H9 (cell line): ENCODE results near the gene FAIM2. TPM values are rescaled to one million over a fixed set of nuclear protein-coding genes. Genes with fewer than 3 reads are reported as not detected.

Source experiments
- DNase-seq: peaks from one replicate; pipeline ENCODE4 v3.0.0-alpha.2; 2017
- H2AFZ ChIP-seq: one replicate; pipeline ENCODE4 v1.6.1; 2013; ENCODE audit warnings: mild to moderate bottlenecking, low read length, control low read depth, moderate library complexity
- H2AK5ac ChIP-seq: 2 replicates; pipeline ENCODE4 v1.6.1; 2013; ENCODE audit warnings: low read length, control low read depth, mixed read lengths; ENCODE audit not compliant: insufficient read length
- H2BK120ac ChIP-seq: one replicate; pipeline ENCODE4 v1.6.1; 2013; ENCODE audit warnings: low read depth, mild to moderate bottlenecking, low read length, control low read depth, inconsistent platforms; ENCODE audit not compliant: poor library complexity, severe bottlenecking
- H2BK12ac ChIP-seq: 2 replicates; pipeline ENCODE4 v1.6.1; 2013; ENCODE audit warnings: low read length, control low read depth, mixed read lengths, low read depth; ENCODE audit not compliant: insufficient read length
- H2BK15ac ChIP-seq: 2 replicates; pipeline ENCODE4 v1.6.1; 2013; ENCODE audit warnings: low read depth, low read length, control low read depth
- H2BK20ac ChIP-seq: one replicate; pipeline ENCODE4 v1.6.1; 2013; ENCODE audit warnings: low read depth, mild to moderate bottlenecking, low read length, control low read depth, inconsistent platforms; ENCODE audit not compliant: poor library complexity, severe bottlenecking
- H2BK5ac ChIP-seq: 2 replicates; pipeline ENCODE4 v1.6.1; 2013; ENCODE audit warnings: low read length, control low read depth, mixed read lengths; ENCODE audit not compliant: insufficient read length
- H3K14ac ChIP-seq: 2 replicates; pipeline ENCODE4 v1.6.1; 2013; ENCODE audit warnings: low read length, control low read depth; ENCODE audit not compliant: insufficient read depth
- H3K18ac ChIP-seq: 2 replicates; pipeline ENCODE4 v1.6.1; 2013; ENCODE audit warnings: low read depth, mild to moderate bottlenecking, mixed read lengths, low read length, control low read depth; ENCODE audit not compliant: insufficient read length
- H3K23ac ChIP-seq: 2 replicates; pipeline ENCODE4 v1.6.1; 2013; ENCODE audit warnings: low read length, control low read depth, mixed read lengths, low read depth; ENCODE audit not compliant: insufficient read length
- H3K23me2 ChIP-seq: 2 replicates; pipeline ENCODE4 v1.6.1; 2013; ENCODE audit warnings: low read depth, mild to moderate bottlenecking, mixed read lengths, low read length, control low read depth; ENCODE audit not compliant: insufficient read length, poor library complexity, severe bottlenecking
- H3K27ac ChIP-seq: 2 replicates; pipeline ENCODE4 v1.5.1; 2013; ENCODE audit warnings: low read length, control low read depth, mixed read lengths, low read depth; ENCODE audit not compliant: insufficient read length
- H3K27me3 ChIP-seq: 2 replicates; pipeline ENCODE4 v1.6.1; 2013; ENCODE audit warnings: low read length, control low read depth, inconsistent platforms; ENCODE audit not compliant: insufficient read depth
- H3K4ac ChIP-seq: 2 replicates; pipeline ENCODE4 v1.6.1; 2013; ENCODE audit warnings: low read depth, mild to moderate bottlenecking, control low read depth, inconsistent platforms, low read length, moderate library complexity
- H3K4me1 ChIP-seq: 2 replicates; pipeline ENCODE4 v1.6.1; 2013; ENCODE audit warnings: low read length, control low read depth, inconsistent platforms; ENCODE audit not compliant: insufficient read depth
- H3K4me2 ChIP-seq: 2 replicates; pipeline ENCODE4 v1.6.1; 2013; ENCODE audit warnings: low read length, control low read depth, mixed read lengths; ENCODE audit not compliant: insufficient read length, insufficient read depth
- H3K56ac ChIP-seq: 2 replicates; pipeline ENCODE4 v1.6.1; 2013; ENCODE audit warnings: low read depth, mild to moderate bottlenecking, mixed read lengths, low read length, control low read depth; ENCODE audit not compliant: insufficient read length
- H3K79me1 ChIP-seq: 2 replicates; pipeline ENCODE4 v1.6.1; 2013; ENCODE audit warnings: low read depth, mild to moderate bottlenecking, moderate library complexity, low read length, control low read depth, inconsistent platforms; ENCODE audit not compliant: insufficient read depth, poor library complexity, severe bottlenecking
- H3K79me2 ChIP-seq: 2 replicates; pipeline ENCODE4 v1.6.1; 2013; ENCODE audit warnings: low read length, control low read depth, inconsistent platforms; ENCODE audit not compliant: insufficient read depth
- H3K9ac ChIP-seq: 2 replicates; pipeline ENCODE4 v1.6.1; 2013; ENCODE audit warnings: low read length, control low read depth, mixed read lengths; ENCODE audit not compliant: insufficient read length; ENCODE audit errors: extremely low read depth
- H3K9me3 ChIP-seq: one replicate; pipeline ENCODE4 v1.6.1; 2013; ENCODE audit warnings: low read depth, low read length, inconsistent platforms; ENCODE audit not compliant: control insufficient read depth
- H3T11ph ChIP-seq: one replicate; pipeline ENCODE4 v1.6.1; 2013; ENCODE audit warnings: mild to moderate bottlenecking, low read length, control low read depth, inconsistent platforms
- H4K20me1 ChIP-seq: one replicate; pipeline ENCODE4 v1.6.1; 2013; ENCODE audit not compliant: control insufficient read depth, insufficient read length, insufficient read depth
- H4K5ac ChIP-seq: 2 replicates; pipeline ENCODE4 v1.6.1; 2013; ENCODE audit warnings: low read depth, mild to moderate bottlenecking, mixed read lengths, low read length, control low read depth; ENCODE audit not compliant: insufficient read length
- H4K8ac ChIP-seq: replicated peaks from 2 replicates; pipeline ENCODE4 v1.6.1; 2013; ENCODE audit warnings: low read length, control low read depth, mixed read lengths, low read depth; ENCODE audit not compliant: insufficient read length
- H4K91ac ChIP-seq: 2 replicates; pipeline ENCODE4 v1.6.1; 2013; ENCODE audit warnings: low read depth, mild to moderate bottlenecking, moderate library complexity, mixed read lengths, low read length, control low read depth; ENCODE audit not compliant: insufficient read length
- H3K27ac Mint-ChIP-seq, 3 experiments: 2 replicates in 2 of 3; 3 replicates in 1 of 3; pipeline ENCODE4 v1.8.0; 2020 to 2021; ENCODE audit warnings: mixed read lengths in 3 of 3, mild to moderate bottlenecking in 1 of 3, moderate library complexity in 1 of 3
- H3K27me3 Mint-ChIP-seq: 2 replicates; pipeline ENCODE4 v1.8.0; 2021; ENCODE audit warnings: low read depth, mild to moderate bottlenecking, moderate library complexity, mixed read lengths
- H3K36me3 Mint-ChIP-seq, 3 experiments: 2 replicates in 2 of 3; 3 replicates in 1 of 3; pipeline ENCODE4 v1.8.0; 2020 to 2021; ENCODE audit warnings: low read depth in 3 of 3, mixed read lengths in 3 of 3; ENCODE audit not compliant: insufficient read depth in 1 of 3
- H3K4me1 Mint-ChIP-seq, 2 experiments: 2 replicates each; pipeline ENCODE4 v1.8.0; 2020; ENCODE audit warnings: mixed read lengths in 2 of 2
- H3K4me3 Mint-ChIP-seq, 2 experiments: 2 replicates in 1 of 2; 3 replicates in 1 of 2; pipeline ENCODE4 v1.8.0; 2020 to 2021; ENCODE audit warnings: mild to moderate bottlenecking in 2 of 2, mixed read lengths in 2 of 2, moderate library complexity in 1 of 2
- H3K9me3 Mint-ChIP-seq, 2 experiments: 2 replicates in 1 of 2; 3 replicates in 1 of 2; pipeline ENCODE4 v1.8.0; 2020; ENCODE audit warnings: mild to moderate bottlenecking in 2 of 2, mixed read lengths in 2 of 2, moderate library complexity in 1 of 2
- CTCF ChIP-seq: fragments of 200-600 bp; sonication (generic); conservative IDR thresholded peaks from 3 replicates; pipeline ENCODE4 v1.8.0; 2021; ENCODE audit warnings: antibody characterized with exemption, mild to moderate bottlenecking
- WGBS: extraction: QIAGEN DNeasy Blood & Tissue Kit; methylation state at CpG from one replicate; pipeline ENCODE4 v1.1.7; 2013; ENCODE audit warnings: missing lambda C conversion rate, low lambda C conversion rate, mixed read lengths; ENCODE audit not compliant: insufficient read length; ENCODE audit errors: extremely low coverage; 5-methylcytosine and 5-hydroxymethylcytosine counted together
- total RNA-seq: library from RNA; stranded (reverse); gene quantifications from 2 replicates; pipeline ENCODE4 v1.2.1, GENCODE V29; 2021

Gene FAIM2
- total RNA-seq, 1 experiment from 2014 or later = 0.42 TPM

GRCh38 chr12:49905718-49906314 is 2.1 kb upstream of the FAIM2 start:
- TF ChIP-seq CTCF = no peak
- Histone ChIP-seq H3K4ac (no peak overlapping the region), H2BK120ac (no peak overlapping the region), H4K20me1 (no peaks in the 10 kb centered on the region), H3K27me3 (no peaks in the 10 kb centered on the region; the same call in 1 of the 2 replicates), H4K8ac (no peak overlapping the region), H2BK20ac (no peak overlapping the region), H3K18ac (no peak overlapping the region), H3K79me1 (no peaks in the 10 kb centered on the region), H2BK5ac (no peak overlapping the region), H3K4me2 (no peak overlapping the region), H3K27ac (no peak overlapping the region), H3K79me2 (no peaks in the 10 kb centered on the region), H3K23ac (no peak overlapping the region), H2BK15ac (no peak overlapping the region), H2AFZ (no peak overlapping the region), H3K4me1 (peaks cover 6% of the 10 kb centered on the region; the same call in 1 of the 2 replicates), H3K14ac (no peak overlapping the region), H4K5ac (no peak overlapping the region), H4K91ac (no peak overlapping the region), H3K9me3 (no peaks in the 10 kb centered on the region), H3K9ac (no peak overlapping the region), H3K23me2 (no peaks in the 10 kb centered on the region), H2BK12ac (no peak overlapping the region), H3K56ac (no peak overlapping the region), H3T11ph (no peak overlapping the region), H2AK5ac (no peak overlapping the region)
- no peak for DNase-seq
- H3K27ac Mint-ChIP-seq = no peak overlapping the region
- peaks cover 23 to 48% of the 10 kb centered on the region in 2 experiments for H3K4me1 Mint-ChIP-seq
- H3K36me3 Mint-ChIP-seq = no peaks in the 10 kb centered on the region; a peak in 1 of 7 replicates
- no CpG with 5 or more reads among the region's 7 CpGs for WGBS
- peaks cover 59% of the 10 kb centered on the region for H3K27me3 Mint-ChIP-seq
- no peaks in the 10 kb centered on the region for H3K9me3 Mint-ChIP-seq
- H3K4me3 Mint-ChIP-seq = no peak overlapping the region
